ENCODE results near the gene MEIS1. TPM values are rescaled to one million over a fixed set of nuclear protein-coding genes. Genes with fewer than 3 reads are reported as not detected.

Gene MEIS1
- total and polyA plus RNA-seq, 2 donors (not counting 3 experiments of a cell fraction or from before 2014, with no cell fraction given): 10.0 to 26.5 TPM

GRCh38 chr2:66472225-66472843 is 37.4 kb downstream of the MEIS1 start:
- POLR2A ChIA-PET: no interaction called here

More at GRCh38 chr2:66472225-66472843, 37.4 kb downstream of the MEIS1 start:
- Histone ChIP-seq H3K4me1 (ENCODE audit: control insufficient read depth, extremely low read depth, insufficient read depth, low read length) (peaks cover 5% of the 10 kb centered on the region), H2AFZ (ENCODE audit: low read depth, low read length) (no peak overlapping the region), H3K27ac (ENCODE audit: insufficient read depth, low read depth, low read length) (no peak overlapping the region), H3K9me1 (replicated peaks; ENCODE audit: control insufficient read depth, extremely low read depth, insufficient read depth, low read length) (no peaks in the 10 kb centered on the region), H3K9ac (replicated peaks; ENCODE audit: extremely low read depth, insufficient read depth, low read length) (no peak overlapping the region), H3K9me3 (replicated peaks; ENCODE audit: control insufficient read depth, insufficient read depth, low read length) (no peaks in the 10 kb centered on the region), H3K4me3 (replicated peaks in 1 of 3; ENCODE audit: insufficient read depth in 1 of 3, low read depth in 1 of 3, low read length in 3 of 3) (no peak overlapping the region), H3K4me2 (ENCODE audit: insufficient read depth, low read length) (no peak overlapping the region), H4K20me1 (replicated peaks; ENCODE audit: control insufficient read depth, extremely low read depth, insufficient read depth, low read length) (no peaks in the 10 kb centered on the region), H3K79me2 (ENCODE audit: control insufficient read depth, insufficient read depth, low read length) (no peaks in the 10 kb centered on the region), H3K36me3 (ENCODE audit: control insufficient read depth in 2 of 2, extremely low read depth in 1 of 2, insufficient read depth in 2 of 2, low read length in 2 of 2) (peaks cover 4 to 5% of the 10 kb centered on the region in 2 experiments), H3K27me3 (ENCODE audit: control insufficient read depth in 2 of 2, insufficient read depth in 2 of 2, low read length in 2 of 2) (no peaks in the 10 kb centered on the region)
- TF ChIP-seq EZH2 (IDR thresholded peaks at IDR 0.05; ENCODE audit: borderline replicate concordance, low read depth, low read length, severe bottlenecking) (no peak), GATA2 (IDR thresholded peaks at IDR 0.05; ENCODE audit: insufficient read depth, insufficient read length, low read depth, low read length) (no peak), MAX (IDR thresholded peaks at IDR 0.05; ENCODE audit: insufficient read depth, insufficient read length) (no peak), FOS (IDR thresholded peaks at IDR 0.05; ENCODE audit: borderline replicate concordance, insufficient read depth, low read length) (no peak), JUN (IDR thresholded peaks at IDR 0.05; ENCODE audit: borderline replicate concordance, insufficient read depth, insufficient read length, low read depth) (no peak), POLR2A (IDR thresholded peaks at IDR 0.05; ENCODE audit: low read depth, low read length) (no peak), MYC (IDR thresholded peaks at IDR 0.05; ENCODE audit: low read depth, low read length) (no peak), POLR2AphosphoS5 (IDR thresholded peaks at IDR 0.05; ENCODE audit: insufficient read depth, low read depth, low read length) (no peak), CTCF (IDR thresholded peaks at IDR 0.05; ENCODE audit: extremely low read depth in 1 of 2, insufficient read depth in 1 of 2, low read depth in 1 of 2, low read length in 2 of 2) (no peak)
- intact Hi-C loops (cut with micrococcal nuclease) (no loop called here), dilution Hi-C loops (cut with MboI; ENCODE audit: extremely low pct_ligation_motif_present, low sequenced_read_pairs) (no loop called here)
- CTCF ChIA-PET: interaction anchor here (0.6 kb wide), 1 partner anchor 62 kb away, joined by 3 read pairs; no protein-coding TSS in a partner anchor
- DNase-seq (ENCODE audit: low read depth, low spot score): no peak
- FAIRE-seq: no peak
- no TSS peak for BruUV-seq (replicated peaks)

Measured in endothelial cell of umbilical vein (primary cell).